ENCODE measurements around the gene NPHP4. TPM values are rescaled to one million over a fixed set of nuclear protein-coding genes. Genes with fewer than 3 reads are reported as not detected.

Gene NPHP4
- total RNA-seq, 1 experiment from 2014 or later: 6.1 TPM

DNA sequence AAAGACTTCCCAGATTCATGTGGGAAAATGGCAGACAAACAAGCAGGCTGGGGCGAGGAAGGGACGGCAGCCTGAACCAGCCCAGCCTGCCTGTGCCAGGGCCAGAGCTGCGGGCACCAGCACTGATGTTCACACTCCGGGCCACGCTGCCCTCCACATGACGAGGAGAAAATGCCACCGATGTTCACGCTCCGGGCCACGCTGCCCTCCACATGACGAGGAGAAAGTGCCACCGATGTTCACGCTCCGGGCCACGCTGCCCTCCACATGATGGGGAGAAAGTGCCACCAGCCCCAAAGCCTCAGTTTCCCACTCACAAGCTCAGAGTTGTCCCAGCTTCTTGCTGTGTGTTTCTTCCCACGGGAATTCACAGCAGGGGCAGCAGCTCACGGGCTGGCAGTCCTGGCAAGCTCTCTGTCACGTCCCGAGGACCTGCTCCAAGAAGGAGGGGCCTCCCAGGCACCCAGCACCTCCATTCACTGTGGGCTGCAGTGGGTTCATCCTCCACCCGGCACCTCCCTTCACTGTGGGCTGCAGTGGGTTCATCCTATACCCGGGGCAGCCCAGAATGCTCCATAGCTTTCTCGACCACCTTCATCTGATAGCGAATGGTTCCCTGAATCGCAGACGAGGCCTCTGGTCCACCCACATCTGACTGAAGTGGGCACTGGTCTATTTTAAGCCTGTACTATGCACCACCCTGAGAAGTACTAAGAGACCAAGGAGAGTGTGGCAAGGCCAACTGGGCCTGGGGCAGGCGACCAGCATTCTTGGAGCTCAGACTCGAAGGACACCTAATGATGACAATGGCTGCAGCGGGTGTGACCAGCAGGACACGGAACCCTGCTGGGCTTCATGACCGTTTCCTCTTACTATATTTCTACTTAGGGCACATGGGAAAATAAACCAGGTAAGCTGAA is 108.8 kb downstream of the NPHP4 start:
- no peak for DNase-seq (ENCODE audit: low read depth)
- in situ Hi-C loops (cut with HindIII; ENCODE audit: low pct_unique_long_range_greater_than_20kb, low sequenced_read_pairs): no loop called here

DNA sequence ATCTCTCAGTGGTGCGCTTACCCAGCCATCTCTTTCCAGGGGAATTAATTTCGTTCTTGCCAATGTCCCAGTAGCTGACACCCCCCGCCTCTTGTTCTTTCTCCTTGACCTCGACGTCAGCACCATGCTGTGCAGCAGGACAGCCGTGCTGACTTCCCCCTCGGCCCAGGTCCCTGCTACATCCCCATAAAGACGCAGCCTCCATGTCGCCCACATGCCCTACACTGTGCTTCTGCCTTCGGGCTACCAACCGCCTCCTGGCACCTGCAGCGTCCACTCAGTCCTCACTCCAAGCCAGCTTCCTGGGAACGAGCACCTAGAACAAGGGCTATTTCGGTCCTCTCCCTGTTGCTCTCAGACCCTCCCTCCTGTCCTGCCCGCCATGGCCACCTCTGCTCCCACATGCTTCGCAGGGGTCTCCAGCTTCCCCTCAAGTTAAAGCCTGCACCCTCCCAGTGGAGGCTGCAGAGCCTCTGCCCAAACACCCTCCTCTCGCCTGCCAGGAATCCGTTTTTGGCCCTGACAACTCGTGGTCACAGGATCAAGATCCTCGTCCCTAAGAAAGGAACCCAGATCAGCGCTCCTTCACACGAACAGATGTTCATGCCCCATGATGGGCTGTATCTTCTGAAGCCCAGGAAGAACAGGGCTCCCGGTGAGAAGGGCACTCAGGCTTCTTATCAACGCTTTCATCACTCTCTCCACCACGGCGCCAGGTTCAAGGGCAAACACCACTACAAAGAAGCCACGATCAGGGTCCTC is 109.7 kb downstream of the NPHP4 start:
- no peak for DNase-seq (ENCODE audit: low read depth)
- in situ Hi-C loops (cut with HindIII; ENCODE audit: low pct_unique_long_range_greater_than_20kb, low sequenced_read_pairs): no loop called here

DNA sequence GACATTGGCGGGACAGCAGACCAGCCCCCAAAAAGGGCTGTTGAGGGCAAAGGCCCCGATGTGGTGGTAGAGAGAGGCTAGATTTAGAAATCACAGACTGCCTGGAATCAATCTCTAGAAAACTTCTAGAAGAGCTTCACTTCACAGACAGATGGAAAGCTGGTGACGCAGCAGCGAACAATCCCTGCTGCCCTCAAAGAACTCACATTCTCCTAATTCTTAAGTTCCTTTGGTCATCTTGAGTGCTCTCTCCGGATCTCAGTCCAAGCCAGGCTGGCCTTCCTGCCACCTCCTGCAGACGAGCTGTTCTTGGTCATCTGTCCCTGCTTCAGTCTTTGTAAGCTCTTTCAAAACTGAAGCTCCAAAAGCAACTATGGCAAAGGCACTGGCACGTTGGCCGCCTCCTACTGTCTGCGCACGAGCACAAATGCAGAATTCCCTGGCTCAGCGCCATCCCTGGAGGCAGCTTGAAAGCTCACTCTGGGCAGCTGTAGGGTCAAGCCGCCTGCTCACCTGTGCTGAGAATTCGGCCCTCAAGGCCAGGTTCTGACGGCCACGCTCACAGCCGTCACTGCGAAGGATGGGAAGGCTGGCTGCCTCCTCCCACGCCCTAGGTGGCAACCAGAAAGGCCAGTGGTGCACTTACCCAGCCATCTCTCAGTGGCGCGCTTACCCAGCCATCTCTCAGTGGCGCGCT is 110.6 kb downstream of the NPHP4 start:
- DNase-seq (ENCODE audit: low read depth): no peak
- in situ Hi-C loops (cut with HindIII; ENCODE audit: low pct_unique_long_range_greater_than_20kb, low sequenced_read_pairs): no loop called here

DNA sequence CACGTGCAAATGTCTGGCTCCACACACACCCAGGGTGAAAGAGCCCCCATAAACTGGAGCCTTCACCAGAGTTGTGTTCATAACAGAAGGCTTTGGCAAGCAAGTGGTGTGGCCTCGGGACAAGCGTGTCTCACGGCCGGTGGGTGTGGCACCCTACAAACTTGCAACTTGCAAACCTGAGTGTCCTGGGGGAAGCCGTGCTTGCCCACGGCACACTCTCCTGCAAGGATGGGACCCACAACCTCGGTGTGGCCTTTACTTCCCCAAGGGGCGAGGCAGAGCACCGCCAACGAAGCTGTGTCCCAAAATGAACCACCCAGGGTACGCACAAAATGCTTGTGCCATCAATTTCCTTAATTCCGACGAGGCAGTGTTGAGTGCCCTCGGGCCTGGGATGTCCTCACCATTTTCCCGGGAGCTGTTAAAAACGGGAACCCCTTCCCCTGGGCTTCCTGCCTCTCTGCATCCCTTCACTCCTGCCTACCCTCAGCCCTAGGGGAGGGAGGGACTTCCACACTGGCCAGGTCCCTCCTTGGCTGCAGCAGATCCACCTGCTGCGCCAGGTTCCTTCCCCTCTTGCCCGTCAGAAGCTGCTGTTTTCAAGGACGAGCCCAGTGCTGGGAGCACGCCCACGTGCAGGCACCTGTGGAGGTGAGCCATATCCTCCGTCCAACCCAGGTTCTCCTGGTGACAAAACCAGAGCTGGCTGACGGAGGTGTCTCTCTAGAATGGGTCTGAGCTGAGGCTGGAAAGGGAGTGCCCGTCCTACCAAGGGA is 111.4 kb downstream of the NPHP4 start:
- in situ Hi-C loops (cut with HindIII; ENCODE audit: low pct_unique_long_range_greater_than_20kb, low sequenced_read_pairs): no loop called here
- no peak for DNase-seq (ENCODE audit: low read depth)

DNA sequence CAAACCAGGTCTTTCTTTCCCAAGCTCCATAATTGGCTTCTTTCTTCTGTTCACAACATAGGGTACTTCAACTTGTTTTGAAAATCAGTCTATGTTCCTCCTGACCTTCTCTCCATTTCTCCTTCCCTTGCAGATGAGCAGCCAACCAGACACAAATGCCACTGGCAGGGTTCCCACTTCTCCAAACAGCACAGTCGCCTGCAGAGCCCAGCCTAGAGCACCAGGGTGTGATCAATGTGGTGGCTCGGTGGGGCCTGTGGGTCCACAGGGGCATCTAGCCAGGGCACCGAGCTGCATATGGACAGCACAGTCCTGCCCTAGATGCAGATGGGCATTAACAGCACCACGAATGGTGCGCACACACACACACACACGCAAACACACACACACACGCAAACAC is 112.8 kb downstream of the NPHP4 start:
- DNase-seq (ENCODE audit: low read depth): no peak
- in situ Hi-C loops (cut with HindIII; ENCODE audit: low pct_unique_long_range_greater_than_20kb, low sequenced_read_pairs): no loop called here

DNA sequence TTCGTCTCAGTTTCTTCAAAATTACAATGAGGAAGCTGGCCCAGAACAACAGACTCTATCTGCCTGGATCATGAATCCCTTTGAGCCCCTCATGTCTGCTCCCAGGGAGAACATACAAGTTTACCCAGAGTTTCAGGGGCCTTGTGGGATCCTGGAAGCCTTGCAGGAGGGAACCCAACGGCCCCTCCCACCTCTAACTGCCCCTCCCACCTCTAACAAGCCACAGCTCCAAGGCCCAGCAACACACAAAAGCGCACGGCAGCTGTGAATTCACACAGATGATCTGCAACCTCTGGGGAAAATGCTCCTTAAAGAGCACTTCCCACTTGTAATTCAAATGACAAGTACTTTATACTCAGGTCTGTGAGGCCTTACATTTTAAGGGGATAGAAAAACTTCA is 113.3 kb downstream of the NPHP4 start:
- no peak for DNase-seq (ENCODE audit: low read depth)
- in situ Hi-C loops (cut with HindIII; ENCODE audit: low pct_unique_long_range_greater_than_20kb, low sequenced_read_pairs): no loop called here

DNA sequence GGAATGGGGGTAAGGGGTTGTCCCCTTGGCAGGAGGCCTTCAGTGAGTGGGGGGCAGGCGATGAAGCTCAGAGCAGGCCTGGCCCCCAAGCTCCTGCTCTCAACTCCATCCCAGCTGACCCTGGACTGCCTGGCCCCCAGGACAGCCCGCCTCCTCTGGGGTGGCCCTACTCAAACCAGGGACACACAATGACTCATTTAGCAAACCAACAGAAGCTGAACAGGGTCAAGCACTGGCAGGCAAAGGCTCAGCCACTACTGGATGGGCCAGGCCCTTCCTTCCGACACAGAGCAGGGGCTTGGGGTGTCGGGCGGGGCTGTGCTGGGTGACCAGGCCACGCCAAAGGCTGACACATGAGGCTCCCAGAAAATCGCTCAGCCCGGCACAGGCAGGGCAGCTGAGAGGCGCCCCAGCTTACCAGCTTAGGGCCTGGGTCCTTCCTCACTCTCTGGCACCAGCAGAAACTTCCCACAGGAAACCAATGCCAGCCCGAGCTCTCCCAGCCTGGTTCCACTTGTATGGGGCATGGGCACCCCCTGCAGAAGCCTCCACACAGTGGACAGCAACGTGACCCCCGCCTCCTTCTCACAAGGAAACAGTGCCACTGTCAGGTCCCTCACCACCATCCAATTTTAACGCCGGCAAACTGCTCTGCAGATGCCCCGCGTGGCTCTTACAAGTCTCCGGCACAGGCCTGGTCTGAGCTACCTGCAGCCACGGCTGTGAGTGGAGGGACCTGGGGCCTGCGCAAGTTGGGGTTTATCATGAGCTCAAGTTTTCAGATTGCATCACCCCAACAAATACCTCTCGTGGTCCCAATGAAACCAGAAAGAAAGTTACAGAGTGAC is 114.3 kb downstream of the NPHP4 start:
- in situ Hi-C loops (cut with HindIII; ENCODE audit: low pct_unique_long_range_greater_than_20kb, low sequenced_read_pairs): no loop called here
- DNase-seq (ENCODE audit: low read depth): no peak

DNA sequence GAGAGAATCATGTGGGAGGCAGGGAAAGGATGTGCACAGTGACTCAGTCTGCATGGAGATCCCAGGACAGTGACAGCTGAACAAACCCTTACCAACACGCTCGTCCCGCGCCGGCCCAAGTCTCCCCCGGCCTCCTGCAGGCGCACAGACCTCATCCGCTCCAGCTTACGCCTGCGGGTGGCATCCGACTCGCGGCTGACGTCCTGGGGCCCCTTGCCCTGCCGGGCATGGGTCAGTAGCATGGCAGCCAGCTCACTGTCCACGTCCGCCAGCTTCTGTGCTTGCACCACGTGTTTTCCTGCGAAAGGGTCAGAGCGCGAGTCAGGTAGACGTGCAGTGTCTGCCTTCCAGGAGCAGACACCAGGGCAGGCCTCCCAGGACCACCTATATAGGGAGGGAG is 115.2 kb downstream of the NPHP4 start:
- in situ Hi-C loops (cut with HindIII; ENCODE audit: low pct_unique_long_range_greater_than_20kb, low sequenced_read_pairs): no loop called here

DNA sequence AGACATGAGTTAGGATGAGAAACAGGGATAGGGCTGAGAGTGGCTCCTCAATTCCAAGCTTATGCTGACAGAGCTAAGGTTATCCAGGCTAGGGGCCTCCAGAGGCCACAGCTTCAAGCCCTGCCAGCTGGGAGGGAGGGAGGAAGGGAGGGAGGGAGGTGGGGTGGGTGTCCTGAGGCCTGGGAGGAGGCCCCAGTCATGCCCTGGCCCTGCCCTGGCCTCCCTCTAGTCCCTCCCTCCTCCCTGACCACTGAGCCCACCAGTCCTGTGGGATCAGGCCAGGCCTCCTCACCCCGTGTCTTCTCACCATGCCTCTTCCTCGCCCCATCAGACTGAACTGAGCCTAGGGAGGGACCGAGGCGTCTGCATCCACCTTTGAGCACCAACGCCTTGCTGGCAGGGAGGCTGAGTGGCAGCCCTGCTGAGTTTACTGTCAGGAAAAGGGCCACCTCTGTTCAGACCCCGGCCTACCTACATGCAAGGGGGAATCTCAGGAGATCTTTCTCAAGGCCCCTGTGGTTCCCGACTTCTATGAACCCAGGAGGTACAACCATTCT is 116.1 kb downstream of the NPHP4 start:
- in situ Hi-C loops (cut with HindIII; ENCODE audit: low pct_unique_long_range_greater_than_20kb, low sequenced_read_pairs): no loop called here
- DNase-seq (ENCODE audit: low read depth): no peak

More for the DNA sequence above, 115.2 kb downstream of the NPHP4 start:
- no peak for DNase-seq (ENCODE audit: low read depth)

DNA sequence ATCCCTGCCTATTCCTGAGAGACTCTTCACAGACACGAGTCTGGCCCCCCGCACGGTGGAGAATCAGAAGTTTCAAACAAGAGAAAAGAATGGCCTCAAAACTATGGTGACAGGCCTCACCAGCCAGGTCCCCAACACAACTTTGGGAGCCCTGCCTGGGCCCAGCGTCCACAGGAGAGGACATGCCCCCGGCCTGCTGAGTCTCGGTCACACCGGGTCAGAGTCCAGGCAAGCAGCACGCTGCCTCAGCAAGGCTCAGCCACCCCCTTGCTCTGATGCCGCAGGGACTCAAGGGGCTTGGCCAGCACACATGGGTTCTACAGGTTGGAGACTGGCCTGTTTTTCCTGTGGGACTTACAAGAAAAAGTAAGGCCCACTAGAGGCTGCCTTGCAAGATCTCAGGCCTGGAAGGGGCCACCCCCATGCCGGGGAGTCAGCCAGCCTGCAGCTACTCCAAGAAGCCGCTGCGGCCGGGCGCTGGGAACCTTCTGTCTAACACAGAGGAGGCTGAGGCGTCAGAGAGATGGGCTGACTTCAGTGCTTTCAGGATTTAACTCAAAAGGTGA is 116.8 kb downstream of the NPHP4 start:
- in situ Hi-C loops (cut with HindIII; ENCODE audit: low pct_unique_long_range_greater_than_20kb, low sequenced_read_pairs): no loop called here
- no peak for DNase-seq (ENCODE audit: low read depth)

DNA sequence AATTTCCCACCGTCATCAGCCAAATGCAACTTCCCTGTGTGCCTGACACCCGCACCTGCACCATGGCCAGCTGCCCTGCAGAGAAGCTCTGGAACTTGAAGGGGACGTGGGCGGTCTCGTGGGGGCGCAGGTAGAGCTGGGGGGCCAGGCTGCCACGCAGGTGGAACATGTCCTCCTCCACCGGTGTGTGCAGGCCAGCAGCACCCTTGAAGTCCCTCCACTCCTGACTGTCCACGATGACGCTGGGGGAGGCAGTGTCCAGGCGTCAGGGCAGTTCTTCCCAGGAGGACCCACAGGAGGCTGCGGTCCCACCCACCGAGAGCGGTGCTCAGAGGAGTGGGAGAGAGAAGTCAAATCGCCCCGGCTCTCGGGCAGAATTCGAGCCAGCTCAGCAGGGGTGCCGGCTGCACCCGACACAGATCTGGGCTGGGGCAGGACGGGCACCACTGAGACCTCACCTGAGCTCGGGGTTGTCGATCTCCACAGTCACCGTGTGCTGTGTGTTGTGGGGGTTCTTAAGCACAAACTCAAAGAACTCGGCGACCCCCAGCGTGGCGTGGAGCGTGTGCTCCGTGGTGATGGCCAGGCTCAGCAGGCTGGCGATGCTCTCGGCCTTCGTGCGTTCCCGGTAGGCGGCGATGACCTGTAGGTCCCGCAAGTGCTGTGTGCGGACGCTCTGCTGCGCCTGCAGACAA is 117.7 kb downstream of the NPHP4 start:
- no peak for DNase-seq (ENCODE audit: low read depth)
- in situ Hi-C loops (cut with HindIII; ENCODE audit: low pct_unique_long_range_greater_than_20kb, low sequenced_read_pairs): no loop called here

DNA sequence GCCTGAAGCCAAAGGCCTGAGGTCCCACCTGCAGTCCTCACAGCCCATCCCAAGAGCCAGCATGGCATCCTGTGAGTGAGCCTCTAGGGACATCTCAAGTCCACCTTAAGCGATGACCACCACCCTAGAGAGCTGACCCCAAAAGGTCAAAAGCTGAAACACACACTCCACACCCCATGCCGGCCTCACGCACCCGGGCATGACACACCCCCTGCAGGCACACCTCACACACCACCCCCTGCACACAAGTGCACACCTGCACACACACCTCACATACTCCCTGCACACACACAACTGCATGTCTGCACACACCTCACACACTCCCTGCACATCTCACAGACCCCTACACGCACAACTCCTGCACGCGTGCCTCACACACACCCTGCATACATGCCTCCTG is 118.7 kb downstream of the NPHP4 start:
- in situ Hi-C loops (cut with HindIII; ENCODE audit: low pct_unique_long_range_greater_than_20kb, low sequenced_read_pairs): no loop called here
- DNase-seq (ENCODE audit: low read depth): no peak

DNA sequence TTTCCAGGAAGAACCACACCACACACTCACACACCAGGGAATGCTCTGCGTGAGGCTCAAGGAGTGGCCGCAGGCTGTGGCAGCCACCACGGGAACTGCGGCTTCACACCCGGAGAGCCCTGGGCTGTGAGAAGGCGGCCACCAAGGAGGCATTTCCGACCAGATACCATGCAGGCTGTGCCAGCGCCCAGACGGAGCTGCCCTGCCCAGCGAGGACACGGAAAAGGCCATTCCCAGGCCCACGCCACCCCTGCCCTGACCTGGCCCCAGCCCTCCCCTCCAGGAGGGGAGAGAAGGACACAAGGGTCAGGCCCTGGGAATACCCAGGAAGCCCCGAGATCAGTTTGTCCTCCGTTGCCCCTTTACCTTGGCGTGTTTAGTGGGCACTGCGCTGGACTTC is 119.3 kb downstream of the NPHP4 start:
- in situ Hi-C loops (cut with HindIII; ENCODE audit: low pct_unique_long_range_greater_than_20kb, low sequenced_read_pairs): no loop called here
- no peak for DNase-seq (ENCODE audit: low read depth)

DNA sequence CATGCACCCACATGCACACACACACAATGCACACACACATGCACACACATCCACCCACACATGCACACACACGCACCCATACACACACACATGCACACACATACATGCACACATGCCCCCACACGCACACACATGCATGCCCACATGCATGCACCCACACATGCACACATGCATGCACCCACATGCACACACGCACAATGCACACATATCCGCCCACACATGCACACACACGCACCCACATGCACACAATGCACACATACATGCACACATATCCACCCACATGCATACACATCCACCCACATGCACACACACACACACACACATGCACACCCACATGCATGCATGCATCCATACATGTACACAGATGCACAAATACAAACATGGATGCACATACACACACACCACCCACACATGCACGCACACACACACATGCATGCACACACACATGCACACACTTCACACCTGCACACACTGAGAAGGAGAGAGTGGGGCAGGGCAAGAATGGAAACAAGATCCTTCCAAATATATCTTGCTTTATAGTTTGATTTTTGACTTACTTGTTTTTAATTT is 123.2 kb downstream of the NPHP4 start:
- no peak for DNase-seq (ENCODE audit: low read depth)
- in situ Hi-C loops (cut with HindIII; ENCODE audit: low pct_unique_long_range_greater_than_20kb, low sequenced_read_pairs): no loop called here

DNA sequence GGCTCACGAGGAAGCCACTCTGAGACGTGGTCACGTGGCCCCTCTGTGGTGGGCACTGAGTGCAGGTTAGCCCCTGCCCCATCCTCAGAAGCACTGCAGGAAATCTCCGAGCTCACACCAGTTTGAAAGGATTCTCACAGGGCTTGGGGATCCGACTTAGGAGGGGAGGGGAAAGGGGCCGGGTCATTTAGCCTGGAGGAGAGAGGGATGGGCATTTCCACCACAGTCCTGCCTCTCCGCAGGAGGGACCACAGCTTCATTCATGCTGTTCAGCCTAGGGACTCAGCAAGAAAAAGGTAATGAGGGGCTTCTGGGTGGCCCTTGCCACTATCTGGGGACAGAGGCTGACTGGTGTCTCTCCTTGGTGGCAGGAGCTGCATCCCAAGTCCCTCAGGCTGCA is 126.5 kb downstream of the NPHP4 start:
- in situ Hi-C loops (cut with HindIII; ENCODE audit: low pct_unique_long_range_greater_than_20kb, low sequenced_read_pairs): no loop called here
- no peak for DNase-seq (ENCODE audit: low read depth)

DNA sequence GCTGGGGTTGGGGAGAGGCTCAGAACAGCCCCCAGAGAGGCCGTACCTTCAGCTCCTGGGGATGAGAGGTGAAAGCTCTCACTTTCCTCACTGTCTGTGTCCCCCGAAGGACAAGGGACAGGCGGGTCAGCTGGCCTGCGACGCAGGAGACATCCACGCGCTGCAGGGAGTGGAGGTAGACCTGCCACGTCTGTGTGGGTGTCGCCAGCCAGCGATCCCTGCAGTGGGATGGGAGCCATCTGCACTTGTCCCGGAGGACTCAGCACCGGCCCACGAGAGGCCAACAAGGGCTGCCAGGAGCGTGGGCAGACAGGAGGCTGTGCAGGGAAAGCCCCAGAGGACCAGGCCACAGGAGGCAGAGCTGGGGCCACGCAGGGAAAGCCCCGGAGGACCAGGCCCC is 127.2 kb downstream of the NPHP4 start:
- DNase-seq (ENCODE audit: low read depth): no peak
- in situ Hi-C loops (cut with HindIII; ENCODE audit: low pct_unique_long_range_greater_than_20kb, low sequenced_read_pairs): no loop called here
